Muscle layer of colon (tissue), 2 donors: ENCODE data around the gene SOX9.
A peak's percentile ranks its signal among the peaks of the same experiment; 100 is the strongest.

Experiments
- H3K27ac ChIP-seq: one replicate; pipeline ENCODE4 v1.7.0; 2013; ENCODE audit warnings: low read depth, mild to moderate bottlenecking, low read length, moderate library complexity
- H3K27me3 ChIP-seq, 2 donors: one replicate each; pipeline ENCODE4 v1.7.0; 2013; ENCODE audit warnings: low read length in 2 of 2, mild to moderate bottlenecking in 2 of 2; ENCODE audit not compliant: insufficient read depth in 2 of 2, control insufficient read depth in 1 of 2
- H3K36me3 ChIP-seq: one replicate; pipeline ENCODE4 v1.7.0; 2013; ENCODE audit warnings: mild to moderate bottlenecking, low read length; ENCODE audit not compliant: insufficient read depth
- H3K4me1 ChIP-seq: one replicate; pipeline ENCODE4 v1.7.0; 2013; ENCODE audit warnings: mild to moderate bottlenecking, low read length; ENCODE audit not compliant: insufficient read depth
- H3K4me3 ChIP-seq, 2 donors: one replicate each; pipeline ENCODE4 v1.7.0; 2013; ENCODE audit warnings: low read length in 2 of 2, low read depth in 1 of 2, mild to moderate bottlenecking in 1 of 2, moderate library complexity in 1 of 2
- H3K9ac ChIP-seq: one replicate; pipeline ENCODE4 v1.7.0; 2013; ENCODE audit warnings: low read length
- H3K9me3 ChIP-seq: one replicate; pipeline ENCODE4 v1.7.0; 2013; ENCODE audit warnings: mild to moderate bottlenecking, low read length
- donor health status: abdominal sarcoma.
- donor health status: Adenocarcinoma of cecum.

The SOX9 gene

GRCh38 chr17:72120642-72121163 lies at the start of gene SOX9:
TSS of gene SOX9 (plus strand) at chr17:72121020. CDS start at chr17:72121392, 372 bp downstream.
- Histone ChIP-seq H3K4me3 (peak within 1 kb of the TSS; percentile 52 to 63), H3K9me3 (peaks cover 3% of the 10 kb centered on the region), H3K9ac (no peak within 1 kb of the TSS), H3K27me3 (peaks cover 27 to 61% of the 10 kb centered on the region in 2 donors), H3K36me3 (no peaks in the 10 kb centered on the region), H3K27ac (peak within 1 kb of the TSS; percentile 24), H3K4me1 (peaks cover 24% of the 10 kb centered on the region)

- Histone ChIP-seq H3K4me1 (peaks cover 9% of the 10 kb centered on the region), H3K36me3 (no peaks in the 10 kb centered on the region), H3K9ac (no peak overlapping the region), H3K27ac (no peak overlapping the region), H3K9me3 (no peaks in the 10 kb centered on the region), H3K4me3 (no peak overlapping the region), H3K27me3 (no peaks in the 10 kb centered on the region)
These were observed 49.5 kb upstream of the SOX9 start for GRCh38 chr17:72071330-72071729.

- no peaks in the 10 kb centered on the region for H3K9me3 ChIP-seq
- H3K4me3 ChIP-seq, result no peak overlapping the region
- no peak overlapping the region for H3K27ac ChIP-seq
- no peaks in the 10 kb centered on the region for H3K4me1 ChIP-seq
- H3K36me3 ChIP-seq, result no peaks in the 10 kb centered on the region
- no peak overlapping the region for H3K9ac ChIP-seq
- H3K27me3 ChIP-seq, result no peaks in the 10 kb centered on the region
These were observed 44.7 kb upstream of the SOX9 start for GRCh38 chr17:72075995-72076677.

GRCh38 chr17:72076678-72077030 lies 44.2 kb upstream of the SOX9 start:
- no peaks in the 10 kb centered on the region for H3K36me3 ChIP-seq
- no peaks in the 10 kb centered on the region for H3K9me3 ChIP-seq
- no peak overlapping the region for H3K9ac ChIP-seq
- H3K4me1 ChIP-seq, result no peaks in the 10 kb centered on the region
- H3K27me3 ChIP-seq, result no peaks in the 10 kb centered on the region
- no peak overlapping the region for H3K4me3 ChIP-seq
- no peak overlapping the region for H3K27ac ChIP-seq

- Histone ChIP-seq H3K27ac (no peak overlapping the region), H3K4me3 (no peak overlapping the region), H3K4me1 (no peaks in the 10 kb centered on the region), H3K9ac (no peak overlapping the region), H3K9me3 (no peaks in the 10 kb centered on the region), H3K36me3 (no peaks in the 10 kb centered on the region), H3K27me3 (no peaks in the 10 kb centered on the region)
These were observed 43.4 kb upstream of the SOX9 start for GRCh38 chr17:72077326-72077960.

- H3K9ac ChIP-seq, result no peak overlapping the region
- no peak overlapping the region for H3K4me3 ChIP-seq
- H3K27ac ChIP-seq, result no peak overlapping the region
- H3K27me3 ChIP-seq, result no peaks in the 10 kb centered on the region
- no peaks in the 10 kb centered on the region for H3K9me3 ChIP-seq
- H3K36me3 ChIP-seq, result no peaks in the 10 kb centered on the region
- no peaks in the 10 kb centered on the region for H3K4me1 ChIP-seq
These were observed 41.1 kb upstream of the SOX9 start for GRCh38 chr17:72079700-72080099.

- H3K27me3 ChIP-seq, result no peaks in the 10 kb centered on the region
- H3K4me1 ChIP-seq, result no peaks in the 10 kb centered on the region
- no peak overlapping the region for H3K4me3 ChIP-seq
- no peak overlapping the region for H3K27ac ChIP-seq
- no peaks in the 10 kb centered on the region for H3K36me3 ChIP-seq
- H3K9me3 ChIP-seq, result no peaks in the 10 kb centered on the region
- H3K9ac ChIP-seq, result no peak overlapping the region
These were observed 32.9 kb upstream of the SOX9 start for GRCh38 chr17:72087876-72088275.

- no peaks in the 10 kb centered on the region for H3K4me1 ChIP-seq
- H3K9ac ChIP-seq, result no peak overlapping the region
- H3K9me3 ChIP-seq, result no peaks in the 10 kb centered on the region
- H3K27me3 ChIP-seq, result no peaks in the 10 kb centered on the region
- no peak overlapping the region for H3K27ac ChIP-seq
- no peak overlapping the region for H3K4me3 ChIP-seq
- H3K36me3 ChIP-seq, result no peaks in the 10 kb centered on the region
These were observed 31.3 kb upstream of the SOX9 start for GRCh38 chr17:72089453-72089987.

GRCh38 chr17:72090108-72090507 lies 30.7 kb upstream of the SOX9 start:
- no peaks in the 10 kb centered on the region for H3K36me3 ChIP-seq
- H3K27me3 ChIP-seq, result no peaks in the 10 kb centered on the region
- H3K27ac ChIP-seq, result no peak overlapping the region
- no peak overlapping the region for H3K4me3 ChIP-seq
- H3K9ac ChIP-seq, result no peak overlapping the region
- no peaks in the 10 kb centered on the region for H3K9me3 ChIP-seq
- no peaks in the 10 kb centered on the region for H3K4me1 ChIP-seq

- Histone ChIP-seq H3K27ac (no peak overlapping the region), H3K4me1 (no peaks in the 10 kb centered on the region), H3K4me3 (no peak overlapping the region), H3K9ac (no peak overlapping the region), H3K9me3 (no peaks in the 10 kb centered on the region), H3K27me3 (no peaks in the 10 kb centered on the region), H3K36me3 (no peaks in the 10 kb centered on the region)
These were observed 28.0 kb upstream of the SOX9 start for GRCh38 chr17:72092710-72093322.

GRCh38 chr17:72093707-72094106 lies 27.1 kb upstream of the SOX9 start:
- Histone ChIP-seq H3K9me3 (no peaks in the 10 kb centered on the region), H3K27me3 (no peaks in the 10 kb centered on the region), H3K36me3 (no peaks in the 10 kb centered on the region)

More at GRCh38 chr17:72093707-72094106, 27.1 kb upstream of the SOX9 start:
- Histone ChIP-seq H3K4me1 (no peaks in the 10 kb centered on the region), H3K4me3 (no peak overlapping the region), H3K9ac (no peak overlapping the region), H3K27ac (no peak overlapping the region)
